ENCODE data around the gene C1orf52.
A peak's percentile ranks its signal among the peaks of the same experiment; 100 is the strongest.
"Not testable (repeated sequence)": the region's sequence is repeated elsewhere in the genome, so short reads cannot be mapped to it uniquely, and the experiment has no call there.

The C1orf52 gene

GRCh38 chr1:85278853-85279314 lies 19.4 kb upstream of the C1orf52 start:
- DNase-seq: peak in 8 of 56 donors; percentile 2 to 38 (median 10)

- DNase-seq: no peak
Measured at GRCh38 chr1:85277802-85278201, 18.3 kb upstream of the C1orf52 start.

- peak in 1 of 56 donors; percentile 4 for DNase-seq
Measured at GRCh38 chr1:85276978-85277639, 17.6 kb upstream of the C1orf52 start.

- peak; percentile 60 to 99 (median 97) for DNase-seq
Measured at GRCh38 chr1:85276215-85276977, 16.9 kb upstream of the C1orf52 start, which contains the start of gene BCL10. BCL10 (minus strand) TSS chr1:85276632; CDS start chr1:85276352, 280 bp downstream.

GRCh38 chr1:85275701-85276214 lies 16.3 kb upstream of the C1orf52 start:
- peak in 1 of 56 donors; percentile 61 for DNase-seq

GRCh38 chr1:85274969-85275453 lies 15.5 kb upstream of the C1orf52 start:
- no peak for DNase-seq

- no peak for DNase-seq
Measured at GRCh38 chr1:85273397-85273796, 13.9 kb upstream of the C1orf52 start.

- no peak for DNase-seq
Measured at GRCh38 chr1:85268801-85269585, 9.5 kb upstream of the C1orf52 start.

- DNase-seq: no peak
Measured at GRCh38 chr1:85267313-85267712, 7.9 kb upstream of the C1orf52 start.

- no peak for DNase-seq
Measured at GRCh38 chr1:85264150-85264549, 4.7 kb upstream of the C1orf52 start.

GRCh38 chr1:85262985-85263384 lies 3.5 kb upstream of the C1orf52 start:
- DNase-seq: no peak

- DNase-seq: peak in 3 of 56 donors; percentile 24 to 29 (median 26)
Measured at GRCh38 chr1:85259912-85260274, 431 bp upstream of the C1orf52 start.

- DNase-seq: peak in 1 of 56 donors; percentile 10
Measured at GRCh38 chr1:85258536-85259117, 835 bp downstream of the C1orf52 start.

GRCh38 chr1:85249042-85249441 lies 10.4 kb downstream of the C1orf52 start:
- DNase-seq: not testable (repeated sequence)

GRCh38 chr1:85245891-85246290 lies 13.6 kb downstream of the C1orf52 start:
- no peak for DNase-seq

- no peak for DNase-seq
Measured at GRCh38 chr1:85245456-85245855, 14.0 kb downstream of the C1orf52 start.

- DNase-seq: no peak
Measured at GRCh38 chr1:85244271-85245061, 15.0 kb downstream of the C1orf52 start.

- no peak for DNase-seq
Measured at GRCh38 chr1:85243372-85243771, 16.1 kb downstream of the C1orf52 start.

GRCh38 chr1:85240643-85241042 lies 18.8 kb downstream of the C1orf52 start:
- no peak for DNase-seq

GRCh38 chr1:85240174-85240601 lies 19.3 kb downstream of the C1orf52 start:
- no peak for DNase-seq

Measured in amygdala (tissue), 56 donors.